GM18511 (cell line): ENCODE data around the gene FAM162B.
"Not testable (repeated sequence)": the region's sequence is repeated elsewhere in the genome, so short reads cannot be mapped to it uniquely, and the experiment has no call there.

Experiments
- ATAC-seq: cut with Tn5 transposase; IDR thresholded peaks from one replicate; pipeline ENCODE4 v1.9.1; 2021; ENCODE audit warnings: mild to moderate bottlenecking, moderate library complexity; ENCODE audit not compliant: unreplicated experiment

FAM162B gene

DNA sequence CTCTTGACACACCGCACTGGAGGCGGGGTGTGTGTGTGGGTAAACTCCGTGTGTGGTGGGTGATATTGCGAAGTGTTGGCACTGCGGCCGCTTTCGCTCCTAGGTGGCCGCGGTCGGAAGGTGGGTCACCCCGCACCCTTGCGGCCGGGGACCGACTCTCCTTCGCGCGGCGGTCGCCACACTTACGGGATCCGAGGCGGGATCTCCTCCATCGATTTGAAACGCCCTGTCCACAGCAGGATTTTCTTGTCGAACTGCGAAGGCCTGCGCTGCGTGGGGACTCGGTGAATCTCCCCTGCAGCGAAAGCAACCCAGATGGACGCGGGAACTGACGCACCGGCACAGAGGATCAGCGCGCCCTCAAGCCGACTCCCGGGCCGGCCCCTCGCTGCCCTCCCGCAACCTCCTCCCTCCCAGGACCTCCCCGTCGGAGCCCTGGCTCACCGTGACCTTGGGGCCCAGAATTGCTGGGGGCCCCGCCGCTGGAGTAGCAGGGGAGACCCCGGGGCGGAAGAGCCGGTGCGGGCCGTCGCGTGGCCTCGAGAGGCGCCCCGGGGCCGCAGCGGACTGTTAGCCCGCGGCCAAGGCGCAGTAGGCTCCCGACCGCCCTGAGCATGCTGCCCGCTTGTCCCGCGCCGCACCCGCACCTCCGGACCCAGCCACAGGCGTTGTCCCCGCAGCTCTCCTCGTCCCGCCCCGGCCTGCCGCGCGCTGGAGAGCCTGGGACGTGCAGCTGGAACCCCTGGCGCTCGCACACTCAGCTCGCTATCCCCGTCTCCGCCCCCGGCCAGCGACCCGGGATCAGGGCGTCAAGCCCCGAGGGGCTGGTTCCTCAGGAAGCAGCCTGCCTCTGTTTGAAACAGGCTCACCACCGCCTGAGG is at the start of gene FAM162B:
FAM162B (minus strand) TSS at position 759 of the 881 bp plus-strand sequence; CDS start at position 616, 143 bp downstream.
- ATAC-seq = peak; percentile 43

DNA sequence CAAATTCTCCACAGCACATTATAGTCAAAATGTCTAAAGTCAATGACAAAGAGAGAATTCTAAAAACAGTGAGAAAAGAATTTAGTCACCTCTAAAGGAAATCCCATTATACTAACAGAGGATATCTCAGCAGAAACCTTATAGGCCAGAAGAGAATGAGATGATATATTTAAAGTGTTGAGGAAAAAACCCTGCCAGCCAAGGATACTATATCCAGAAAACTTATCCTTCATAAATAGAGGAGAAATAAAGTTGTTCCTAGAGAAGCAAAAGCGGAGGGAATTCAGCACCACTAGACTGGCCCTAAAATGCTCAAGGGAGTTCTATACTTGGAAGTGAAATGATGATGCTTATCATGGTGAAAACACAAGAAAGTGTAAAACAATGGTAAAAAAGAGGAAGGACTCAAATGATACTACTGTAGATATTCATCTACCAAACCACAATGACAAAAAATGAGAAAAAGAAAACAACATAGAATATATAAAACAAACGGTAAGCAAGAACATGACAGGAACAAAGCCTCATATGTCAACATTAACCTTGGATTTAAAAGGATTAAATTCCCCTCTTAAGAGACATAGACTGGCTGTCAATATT is 46.6 kb upstream of the FAM162B start:
- ATAC-seq = no peak

- no peak for ATAC-seq
These were observed 36.5 kb upstream of the FAM162B start for GRCh38 chr6:116801971-116802370.

DNA sequence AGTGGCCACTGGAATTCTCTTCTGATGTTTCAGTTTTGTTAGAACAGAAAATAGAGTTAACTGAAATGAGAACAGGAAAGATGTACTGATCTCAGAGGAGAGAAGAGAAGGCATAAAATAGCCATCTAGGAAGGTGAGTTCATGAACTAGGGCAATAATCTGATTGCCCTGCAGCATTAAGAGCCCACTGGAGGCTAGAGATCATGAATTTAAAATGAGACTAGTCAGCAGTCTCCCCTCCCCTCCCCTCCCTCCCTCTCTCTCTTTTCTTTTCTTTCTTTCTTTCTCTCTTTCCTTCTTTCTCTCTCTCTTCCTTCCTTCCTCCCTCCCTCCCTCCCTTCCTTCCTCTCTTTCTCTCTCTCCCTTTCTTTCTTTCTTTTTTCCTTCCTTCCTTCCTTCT is 34.4 kb upstream of the FAM162B start:
- no peak for ATAC-seq

DNA sequence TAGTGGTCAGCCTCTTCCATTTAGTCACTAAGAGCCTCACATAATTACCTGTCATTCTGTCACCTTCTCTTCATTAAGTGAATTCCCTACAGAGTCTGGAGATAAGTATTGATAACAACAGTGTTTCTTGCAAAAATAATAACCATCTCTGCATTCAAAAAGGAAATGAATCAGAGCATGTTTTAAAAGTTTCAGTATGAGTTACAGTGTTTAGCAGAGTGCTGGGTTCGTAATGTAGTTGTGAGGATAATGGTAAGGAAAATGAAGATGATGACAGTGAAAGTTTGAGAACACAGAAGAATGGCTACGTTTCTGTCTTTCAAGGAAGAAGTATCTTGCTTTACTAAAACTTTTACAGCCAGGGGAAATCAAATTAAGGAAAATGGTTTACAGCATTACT is 32.1 kb upstream of the FAM162B start:
- no peak for ATAC-seq

DNA sequence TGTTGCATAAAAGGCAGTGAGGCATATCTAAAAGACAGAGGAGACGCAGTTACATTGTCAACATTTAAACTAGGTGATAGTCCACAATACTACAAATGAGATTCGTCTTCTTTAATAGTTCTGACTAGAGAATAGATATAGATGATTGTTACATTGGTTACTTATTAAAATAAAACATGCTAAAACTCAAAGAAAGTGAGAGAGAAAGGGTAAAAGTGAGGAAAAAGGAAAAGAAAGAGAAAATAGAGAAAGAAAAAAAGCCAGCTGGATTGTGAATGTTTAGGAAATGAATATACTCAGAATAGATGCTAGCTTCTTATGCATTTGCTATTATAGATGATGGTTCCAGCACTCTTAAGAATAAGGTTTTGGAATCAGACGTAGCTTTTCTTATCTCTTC is 27.7 kb upstream of the FAM162B start:
- ATAC-seq = no peak

DNA sequence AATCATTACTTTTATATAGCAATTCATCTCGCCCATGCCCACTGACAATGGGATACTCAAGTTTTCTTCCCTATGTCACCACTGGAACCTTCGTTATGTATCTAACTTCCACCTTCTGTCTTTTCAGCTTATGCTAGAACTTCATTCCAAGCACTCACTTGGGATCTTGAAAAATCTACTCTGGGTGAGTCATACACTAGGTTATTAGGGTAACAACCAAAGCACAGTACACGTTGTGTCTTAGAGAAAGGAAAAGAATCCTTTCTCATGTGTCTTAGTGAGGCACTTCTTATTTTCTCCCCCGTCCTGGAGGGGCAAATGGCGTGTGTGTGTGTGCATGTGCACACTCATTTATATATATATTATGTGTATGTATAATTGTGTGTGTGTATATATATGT is 18.3 kb upstream of the FAM162B start:
- ATAC-seq = no peak

DNA sequence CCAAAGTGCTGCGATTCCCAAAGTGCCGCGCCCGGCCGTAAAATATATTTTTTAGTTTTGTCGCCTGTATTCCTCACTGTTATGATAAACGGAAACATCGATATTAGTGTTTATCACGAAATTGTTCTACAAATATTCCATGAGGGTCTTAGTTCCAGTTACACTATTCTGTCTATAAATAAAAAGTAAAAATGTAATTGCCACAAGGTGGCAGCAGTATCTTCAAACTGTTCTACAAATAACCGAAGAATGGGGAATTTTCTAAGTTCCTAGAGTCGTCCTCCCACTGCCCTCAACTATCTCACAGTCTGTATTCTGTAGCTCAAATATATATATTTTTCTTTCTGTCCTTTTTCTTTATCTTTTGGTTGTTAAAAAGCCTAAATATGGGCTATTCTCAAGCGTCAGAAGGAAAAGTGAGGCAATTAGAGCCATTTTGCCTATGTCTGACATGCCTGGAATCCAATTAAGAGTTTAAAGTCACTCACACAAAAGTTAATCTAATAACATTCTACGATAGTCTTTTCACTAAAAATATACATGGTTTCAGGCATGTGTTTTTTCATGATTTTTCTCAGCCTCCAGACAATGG is 14.2 kb upstream of the FAM162B start:
- ATAC-seq = peak; percentile 89

- no peak for ATAC-seq
These were observed 8.4 kb upstream of the FAM162B start for GRCh38 chr6:116773886-116774285.

DNA sequence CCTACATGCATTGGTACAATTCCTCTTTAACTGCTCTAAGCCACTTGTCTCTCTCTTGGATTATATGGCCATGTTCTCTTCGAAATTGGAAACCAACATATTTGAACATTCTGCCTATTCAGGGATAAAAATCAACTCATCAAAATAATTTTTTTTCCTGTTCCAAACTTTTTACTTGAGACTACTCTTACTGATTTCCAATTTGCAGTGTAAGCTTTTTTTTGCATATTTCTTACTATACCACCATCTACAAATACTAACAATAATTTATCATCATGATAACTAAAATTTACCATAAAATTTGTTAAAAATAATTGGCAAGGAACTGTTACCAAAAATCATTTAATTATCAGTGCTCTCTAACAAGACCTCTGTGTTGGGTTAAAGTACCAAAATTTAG is 6.9 kb upstream of the FAM162B start:
- ATAC-seq = no peak

DNA sequence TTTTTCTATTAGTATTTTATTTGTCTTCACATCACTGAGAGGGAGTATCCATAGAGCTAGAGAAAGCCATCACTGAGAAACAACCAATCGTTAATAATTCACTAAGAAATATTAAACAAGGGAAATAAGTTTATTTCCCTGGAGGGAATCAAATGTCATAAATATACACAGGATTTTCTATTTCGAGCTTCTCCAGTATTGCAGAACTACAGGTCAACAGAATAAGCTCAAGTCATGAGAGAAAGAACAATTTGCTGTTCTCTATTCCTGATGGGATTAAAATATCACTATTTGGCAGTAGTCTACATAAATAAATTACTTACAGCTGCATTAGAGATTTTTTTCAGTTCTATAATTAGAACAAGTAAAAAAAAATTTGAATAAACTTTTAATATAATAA is 2.2 kb upstream of the FAM162B start:
- ATAC-seq = no peak

DNA sequence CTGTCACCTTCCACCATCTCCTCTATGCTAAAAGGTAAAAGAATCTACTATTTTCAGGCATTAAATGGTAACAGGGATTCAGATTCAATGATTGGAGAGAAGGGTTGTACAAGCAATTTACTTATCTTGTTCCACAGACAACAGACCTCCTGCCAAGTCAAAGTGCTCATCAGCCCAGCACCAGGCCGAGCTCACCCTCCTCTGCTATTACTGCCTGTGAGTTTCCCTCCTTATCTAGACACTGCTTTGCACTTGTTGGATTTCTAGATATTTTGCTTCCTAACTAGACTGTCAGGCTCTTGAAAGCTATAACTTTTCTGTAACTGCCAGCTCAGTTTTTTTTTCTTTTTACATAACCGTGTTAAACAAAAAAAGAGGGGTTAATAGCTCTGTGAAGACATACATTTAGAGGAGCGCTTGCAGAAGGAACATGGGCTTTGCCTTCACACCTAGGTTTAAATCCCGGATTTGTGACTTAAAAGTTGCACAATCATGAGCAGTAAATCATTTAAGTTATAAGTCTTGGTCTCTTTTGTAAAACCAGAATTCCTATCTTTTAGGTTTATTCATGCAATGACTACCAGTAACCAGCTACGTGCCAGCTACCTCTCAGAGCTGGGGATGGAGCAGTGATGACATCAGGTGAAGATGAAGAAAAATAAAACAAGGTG is 1.1 kb upstream of the FAM162B start:
- ATAC-seq = no peak

DNA sequence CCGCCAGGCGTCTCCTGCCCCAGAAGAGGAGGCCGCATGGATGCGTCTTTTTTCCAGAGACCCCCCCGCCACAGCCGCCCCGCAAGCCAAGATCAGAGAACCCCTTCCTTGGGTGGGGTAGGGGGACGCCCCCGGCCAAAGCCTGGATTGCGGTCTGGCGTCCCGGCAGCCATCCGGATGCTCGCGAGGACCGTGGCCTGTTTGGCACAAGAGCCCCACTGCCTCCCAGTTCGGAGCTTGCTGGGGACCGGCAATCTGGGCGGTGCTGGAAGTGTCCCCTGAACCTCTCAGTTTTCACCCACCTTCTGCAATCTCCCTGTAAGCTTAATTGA is 924 bp downstream of the FAM162B start:
- no peak for ATAC-seq

GRCh38 chr6:116763906-116764628 is 1.5 kb downstream of the FAM162B start:
- no peak for ATAC-seq

DNA sequence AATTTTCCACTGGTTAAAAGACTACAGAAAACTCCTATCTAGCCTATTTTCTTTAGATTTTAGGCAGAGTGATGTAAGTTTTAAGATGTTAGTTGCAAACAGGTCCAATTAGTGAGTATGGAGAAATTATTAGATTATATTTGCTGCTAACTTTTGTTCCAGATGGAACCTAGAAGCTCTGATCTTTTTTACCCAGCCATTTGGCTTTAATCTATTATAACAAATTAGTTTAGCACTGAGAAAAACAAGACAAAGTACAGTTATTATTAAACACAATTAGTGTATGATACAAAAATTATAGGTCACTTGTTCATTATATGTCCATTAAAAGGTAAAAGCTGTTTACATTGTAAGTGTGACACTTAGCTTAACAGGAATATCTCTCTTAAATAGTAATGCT is 2.5 kb downstream of the FAM162B start:
- no peak for ATAC-seq

DNA sequence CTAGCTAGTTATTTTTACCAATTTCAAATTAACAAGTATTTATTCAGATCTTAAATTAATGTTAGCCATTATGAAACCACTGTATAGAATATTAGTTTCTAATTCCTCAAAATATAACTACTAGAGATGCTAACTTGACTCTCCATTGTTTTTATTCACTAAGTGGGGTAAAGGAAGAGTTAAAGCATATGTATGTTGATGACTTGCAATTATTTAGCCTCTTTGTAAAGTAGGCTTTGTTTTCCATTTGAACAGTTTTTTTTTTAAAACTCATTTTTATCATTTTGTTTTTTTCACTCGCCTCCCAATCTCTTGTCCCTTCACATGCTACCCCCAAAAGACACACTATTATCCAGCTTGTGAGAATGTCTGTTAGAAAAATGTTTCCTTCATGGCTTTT is 3.3 kb downstream of the FAM162B start:
- no peak for ATAC-seq

DNA sequence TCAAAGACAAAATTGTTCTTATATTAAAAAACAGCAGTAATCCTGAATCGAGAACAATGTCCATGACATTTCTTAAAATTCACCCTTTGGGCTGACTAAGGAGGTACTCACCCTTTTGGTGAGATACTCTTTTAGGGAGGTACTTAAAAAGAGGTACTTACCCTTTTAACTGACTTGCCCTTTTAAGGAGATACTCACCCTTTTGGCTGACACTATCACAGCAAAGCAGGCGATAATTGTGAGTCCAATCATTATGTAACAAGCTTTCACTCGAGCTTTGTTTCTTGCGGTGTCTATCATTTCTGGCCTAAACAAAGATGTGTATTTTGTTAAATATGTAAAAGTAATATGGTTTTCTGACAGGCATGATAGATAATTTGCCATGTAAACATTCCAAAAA is 3.7 kb downstream of the FAM162B start:
- ATAC-seq = no peak

DNA sequence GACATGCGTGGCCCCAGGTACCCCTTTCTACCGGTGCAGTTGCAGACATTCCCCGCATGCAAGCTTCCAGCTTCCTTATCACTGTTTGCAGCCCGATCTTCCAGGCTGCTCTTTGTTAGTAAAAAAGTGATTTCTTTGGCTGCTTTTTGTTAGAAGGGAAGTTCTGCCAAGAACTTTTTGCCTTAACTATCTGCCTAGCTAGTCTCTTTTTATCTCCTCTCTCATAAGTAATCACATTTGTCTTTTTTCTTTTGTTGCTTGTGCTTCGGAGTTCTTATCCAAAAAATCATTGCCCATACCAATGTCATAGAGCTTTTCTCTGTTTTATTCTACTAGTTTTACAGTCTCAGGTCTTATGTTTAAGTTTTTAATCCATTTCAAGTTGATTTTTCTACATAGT is 20.3 kb downstream of the FAM162B start:
- ATAC-seq = no peak

GRCh38 chr6:116741571-116741970 is 23.9 kb downstream of the FAM162B start:
- ATAC-seq = no peak

DNA sequence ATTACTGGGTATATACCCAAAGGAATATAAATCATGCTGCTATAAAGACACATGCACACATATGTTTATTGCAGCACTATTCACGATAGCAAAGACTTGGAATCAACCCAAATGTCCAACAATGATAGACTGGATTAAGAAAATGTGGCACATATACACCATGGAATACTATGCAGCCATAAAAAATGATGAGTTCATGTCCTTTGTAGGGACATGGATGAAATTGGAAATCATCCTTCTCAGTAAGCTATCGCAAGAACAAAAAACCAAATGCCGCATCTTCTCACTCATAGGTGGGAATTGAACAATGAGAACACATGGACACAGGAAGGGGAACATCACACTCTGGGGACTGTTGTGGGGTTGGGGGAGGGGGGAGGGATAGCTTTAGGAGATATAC is 25.0 kb downstream of the FAM162B start:
- ATAC-seq = not testable (repeated sequence)

DNA sequence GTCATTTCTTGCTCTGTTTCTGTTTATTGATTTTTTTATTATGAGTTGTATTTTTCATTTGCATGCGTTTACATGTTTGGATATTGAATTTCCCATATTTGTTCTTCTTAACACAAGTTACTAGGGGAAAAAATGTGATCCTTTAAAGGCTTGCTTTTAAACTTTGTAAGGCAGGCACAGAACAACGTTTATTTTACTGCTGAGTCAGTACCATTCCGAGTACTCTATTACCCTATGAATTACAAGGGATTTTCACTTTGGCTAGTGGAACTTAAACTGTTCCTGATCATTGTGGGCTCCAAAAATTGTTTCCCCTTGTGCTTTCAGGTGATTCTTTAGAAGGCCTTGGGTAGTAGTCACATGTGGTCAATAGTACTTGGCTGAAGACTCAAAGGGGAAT is 28.5 kb downstream of the FAM162B start:
- ATAC-seq = no peak
